Loucy (cell line): Measurements from ENCODE around the gene FAM107B.

Source experiments
- H2AFZ ChIP-seq: fragments of 200-600 bp; sonication (generic); 2 replicates; pipeline ENCODE4 v1.6.0; 2016; ENCODE audit warnings: antibody characterized with exemption, mild to moderate bottlenecking, low read length, moderate library complexity
- H3F3A ChIP-seq: fragments of 200-600 bp; 2 replicates; pipeline ENCODE4 v1.6.0; 2016; ENCODE audit warnings: antibody characterized with exemption, low read depth, mild to moderate bottlenecking
- H3K27me3 ChIP-seq: fragments of 200-600 bp; sonication (generic); 2 replicates; pipeline ENCODE4 v1.6.1; 2014; ENCODE audit warnings: low read length, mild to moderate bottlenecking; ENCODE audit not compliant: insufficient read depth, poor library complexity, severe bottlenecking
- H3K36me3 ChIP-seq: fragments of 200-600 bp; sonication (generic); 2 replicates; pipeline ENCODE4 v1.6.1; 2016; ENCODE audit warnings: low read length; ENCODE audit not compliant: insufficient read depth
- H3K4me1 ChIP-seq: fragments of 200-600 bp; sonication (generic); 2 replicates; pipeline ENCODE4 v1.5.1; 2014; ENCODE audit warnings: low read length, mild to moderate bottlenecking; ENCODE audit not compliant: insufficient read depth, poor library complexity, severe bottlenecking
- H3K4me2 ChIP-seq: fragments of 200-600 bp; sonication (generic); 2 replicates; pipeline ENCODE4 v1.6.0; 2014; ENCODE audit warnings: antibody characterized with exemption, low read length, low read depth, mild to moderate bottlenecking; ENCODE audit not compliant: poor library complexity, severe bottlenecking
- H3K4me3 ChIP-seq: fragments of 200-600 bp; sonication (generic); 2 replicates; pipeline ENCODE4 v1.5.1; 2014; ENCODE audit warnings: low read length, mild to moderate bottlenecking, mixed read lengths; ENCODE audit not compliant: poor library complexity, severe bottlenecking
- H3K79me2 ChIP-seq: fragments of 200-600 bp; sonication (generic); 2 replicates; pipeline ENCODE4 v1.6.1; 2014; ENCODE audit warnings: low read length; ENCODE audit not compliant: insufficient read depth
- H3K9ac ChIP-seq: fragments of 200-600 bp; sonication (generic); 2 replicates; pipeline ENCODE4 v1.6.0; 2014; ENCODE audit warnings: mild to moderate bottlenecking, low read depth, low read length, moderate library complexity; ENCODE audit not compliant: poor library complexity, severe bottlenecking
- H3K9me2 ChIP-seq: fragments of 200-600 bp; sonication (generic); replicated peaks from 2 replicates; pipeline ENCODE4 v1.6.1; 2016; ENCODE audit warnings: low read depth, low read length, mixed read lengths
- H3K9me3 ChIP-seq: fragments of 200-600 bp; sonication (generic); 2 replicates; pipeline ENCODE4 v1.6.1; 2014; ENCODE audit warnings: mild to moderate bottlenecking, antibody characterized with exemption, low read length, low read depth; ENCODE audit not compliant: insufficient read depth
- H4K20me1 ChIP-seq: fragments of 200-600 bp; sonication (generic); 2 replicates; pipeline ENCODE4 v1.6.0; 2014; ENCODE audit warnings: antibody characterized with exemption, low read length, mild to moderate bottlenecking; ENCODE audit not compliant: insufficient read depth, poor library complexity, severe bottlenecking
- EZH2phosphoT487 ChIP-seq: fragments of 200-600 bp; IDR thresholded peaks from 2 replicates; pipeline ENCODE4 v1.6.1; 2018; ENCODE audit warnings: antibody characterized with exemption, mild to moderate bottlenecking, moderate library complexity, borderline replicate concordance
- TF ChIP-seq, protein P1 (sequence below): fragments of 200-600 bp; sonication (generic); conservative IDR thresholded peaks from 2 replicates; pipeline ENCODE4 v1.5.1; 2014; ENCODE audit warnings: mild to moderate bottlenecking, antibody characterized with exemption, low read length

The FAM107B gene

DNA sequence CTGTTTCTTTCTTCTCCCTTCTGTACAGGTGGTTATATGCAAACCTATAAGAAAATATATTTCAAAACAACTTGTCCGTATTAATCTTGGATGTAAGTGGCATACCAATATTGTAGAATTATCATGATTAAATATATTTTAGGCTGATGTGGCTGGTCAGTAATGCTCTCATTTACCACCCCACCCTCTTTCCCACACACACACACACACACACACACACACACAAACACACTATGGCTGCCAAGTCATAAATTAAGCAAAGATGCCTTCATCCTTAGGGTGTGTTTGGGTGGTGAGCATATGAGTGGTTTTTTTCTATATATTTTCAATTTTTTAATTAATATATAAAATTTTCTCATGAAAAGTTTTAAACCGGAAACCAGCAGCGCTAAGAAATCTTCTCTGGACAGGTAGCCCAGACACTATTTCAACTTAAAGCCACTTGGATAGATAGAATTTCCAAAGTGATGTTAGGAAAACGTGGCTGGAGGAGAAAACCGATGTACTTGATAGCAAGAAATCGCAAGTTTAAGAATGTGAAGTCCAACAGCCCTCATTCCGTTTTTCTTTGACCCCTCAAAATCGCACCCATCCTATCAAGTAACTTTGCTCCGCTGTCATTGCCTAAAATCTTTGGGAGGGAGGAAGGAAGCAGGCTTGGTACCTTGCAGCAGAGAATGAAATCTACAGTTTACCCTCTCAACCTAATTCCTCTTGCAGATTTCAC, 171.7 kb downstream of the FAM107B start:
- no peaks in the 10 kb centered on the region for H3F3A ChIP-seq
- H2AFZ ChIP-seq, result peak overlapping the region; percentile 13; the same call in 1 of the 2 replicates
- peak overlapping the region; percentile 65 for H3K9ac ChIP-seq
- H3K9me3 ChIP-seq, result no peaks in the 10 kb centered on the region
- H3K27me3 ChIP-seq, result no peaks in the 10 kb centered on the region
- H3K79me2 ChIP-seq, result peaks cover 35% of the 10 kb centered on the region
- H3K4me2 ChIP-seq, result peak overlapping the region; percentile 73
- TF ChIP-seq EZH2phosphoT487, result no peak
- TF ChIP-seq, protein P1, sequence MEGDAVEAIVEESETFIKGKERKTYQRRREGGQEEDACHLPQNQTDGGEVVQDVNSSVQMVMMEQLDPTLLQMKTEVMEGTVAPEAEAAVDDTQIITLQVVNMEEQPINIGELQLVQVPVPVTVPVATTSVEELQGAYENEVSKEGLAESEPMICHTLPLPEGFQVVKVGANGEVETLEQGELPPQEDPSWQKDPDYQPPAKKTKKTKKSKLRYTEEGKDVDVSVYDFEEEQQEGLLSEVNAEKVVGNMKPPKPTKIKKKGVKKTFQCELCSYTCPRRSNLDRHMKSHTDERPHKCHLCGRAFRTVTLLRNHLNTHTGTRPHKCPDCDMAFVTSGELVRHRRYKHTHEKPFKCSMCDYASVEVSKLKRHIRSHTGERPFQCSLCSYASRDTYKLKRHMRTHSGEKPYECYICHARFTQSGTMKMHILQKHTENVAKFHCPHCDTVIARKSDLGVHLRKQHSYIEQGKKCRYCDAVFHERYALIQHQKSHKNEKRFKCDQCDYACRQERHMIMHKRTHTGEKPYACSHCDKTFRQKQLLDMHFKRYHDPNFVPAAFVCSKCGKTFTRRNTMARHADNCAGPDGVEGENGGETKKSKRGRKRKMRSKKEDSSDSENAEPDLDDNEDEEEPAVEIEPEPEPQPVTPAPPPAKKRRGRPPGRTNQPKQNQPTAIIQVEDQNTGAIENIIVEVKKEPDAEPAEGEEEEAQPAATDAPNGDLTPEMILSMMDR, result no peak
- H3K9me2 ChIP-seq, result no peaks in the 10 kb centered on the region
- H3K4me3 ChIP-seq, result peak overlapping the region; percentile 82
- peaks cover 12% of the 10 kb centered on the region for H4K20me1 ChIP-seq
- peaks cover 38% of the 10 kb centered on the region for H3K4me1 ChIP-seq
- no peaks in the 10 kb centered on the region for H3K36me3 ChIP-seq

- H4K20me1 ChIP-seq, result peaks cover 12% of the 10 kb centered on the region
- no peak overlapping the region for H2AFZ ChIP-seq
- no peaks in the 10 kb centered on the region for H3K9me3 ChIP-seq
- peak overlapping the region; percentile 73 for H3K4me2 ChIP-seq
- peak overlapping the region; percentile 82 for H3K4me3 ChIP-seq
- peaks cover 35% of the 10 kb centered on the region for H3K79me2 ChIP-seq
- no peaks in the 10 kb centered on the region for H3K36me3 ChIP-seq
- no peaks in the 10 kb centered on the region for H3F3A ChIP-seq
- peak overlapping the region; percentile 59 for H3K9ac ChIP-seq
- peaks cover 38% of the 10 kb centered on the region for H3K4me1 ChIP-seq
- no peaks in the 10 kb centered on the region for H3K27me3 ChIP-seq
- no peak for TF ChIP-seq EZH2phosphoT487
- H3K9me2 ChIP-seq, result no peaks in the 10 kb centered on the region
These were observed 172.6 kb downstream of the FAM107B start for GRCh38 chr10:14601872-14602725.

DNA sequence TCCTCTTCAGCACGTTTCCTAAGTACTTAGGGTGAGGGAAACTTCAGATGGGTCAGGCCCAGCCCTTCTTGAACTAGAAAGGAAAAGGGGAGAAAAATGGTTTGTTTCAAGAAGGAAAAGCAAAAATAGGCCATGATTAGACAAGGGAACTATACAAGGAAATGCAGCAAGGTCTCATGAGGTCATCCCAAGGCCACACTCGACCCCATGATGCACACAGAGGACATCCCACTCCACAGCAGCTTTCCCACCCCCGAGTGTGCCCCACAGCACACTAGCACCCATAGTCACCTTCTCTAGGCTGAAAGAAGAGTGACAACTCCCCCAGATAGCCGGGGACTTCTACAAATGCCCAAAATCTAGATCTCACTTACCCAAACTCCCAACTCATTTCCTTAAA, 173.4 kb downstream of the FAM107B start:
- TF ChIP-seq, protein P1, result no peak
- no peak for TF ChIP-seq EZH2phosphoT487
- peak overlapping the region; percentile 73 for H3K4me2 ChIP-seq
- H3K9ac ChIP-seq, result peak overlapping the region; percentile 59
- no peaks in the 10 kb centered on the region for H3K36me3 ChIP-seq
- H3K9me2 ChIP-seq, result no peaks in the 10 kb centered on the region
- H3K4me1 ChIP-seq, result peaks cover 38% of the 10 kb centered on the region
- H3F3A ChIP-seq, result no peaks in the 10 kb centered on the region
- H3K9me3 ChIP-seq, result no peaks in the 10 kb centered on the region
- H3K79me2 ChIP-seq, result peaks cover 41% of the 10 kb centered on the region
- peak overlapping the region; percentile 82 for H3K4me3 ChIP-seq
- H3K27me3 ChIP-seq, result no peaks in the 10 kb centered on the region
- H2AFZ ChIP-seq, result no peak overlapping the region
- H4K20me1 ChIP-seq, result peaks cover 12% of the 10 kb centered on the region
